Placental pericyte (primary cell): ENCODE measurements around the gene ACAT1. TPM values are rescaled to one million over a fixed set of nuclear protein-coding genes. Genes with fewer than 3 reads are reported as not detected.

Experiments
- small RNA-seq: library from RNA; depleted of rRNA; stranded (forward); fragments of <200 nt; gene quantifications from one replicate; pipeline ENCODE3, GENCODE V24; 2012; ENCODE audit warnings: low replicate concordance
- total RNA-seq: library from RNA; depleted of rRNA; stranded (reverse); fragments of >200 nt; gene quantifications from 2 replicates; pipeline ENCODE4 v1.2.3, GENCODE V29; 2012

The ACAT1 gene
- 39.2 and 44.0 TPM in 2 replicates for total RNA-seq

DNA sequence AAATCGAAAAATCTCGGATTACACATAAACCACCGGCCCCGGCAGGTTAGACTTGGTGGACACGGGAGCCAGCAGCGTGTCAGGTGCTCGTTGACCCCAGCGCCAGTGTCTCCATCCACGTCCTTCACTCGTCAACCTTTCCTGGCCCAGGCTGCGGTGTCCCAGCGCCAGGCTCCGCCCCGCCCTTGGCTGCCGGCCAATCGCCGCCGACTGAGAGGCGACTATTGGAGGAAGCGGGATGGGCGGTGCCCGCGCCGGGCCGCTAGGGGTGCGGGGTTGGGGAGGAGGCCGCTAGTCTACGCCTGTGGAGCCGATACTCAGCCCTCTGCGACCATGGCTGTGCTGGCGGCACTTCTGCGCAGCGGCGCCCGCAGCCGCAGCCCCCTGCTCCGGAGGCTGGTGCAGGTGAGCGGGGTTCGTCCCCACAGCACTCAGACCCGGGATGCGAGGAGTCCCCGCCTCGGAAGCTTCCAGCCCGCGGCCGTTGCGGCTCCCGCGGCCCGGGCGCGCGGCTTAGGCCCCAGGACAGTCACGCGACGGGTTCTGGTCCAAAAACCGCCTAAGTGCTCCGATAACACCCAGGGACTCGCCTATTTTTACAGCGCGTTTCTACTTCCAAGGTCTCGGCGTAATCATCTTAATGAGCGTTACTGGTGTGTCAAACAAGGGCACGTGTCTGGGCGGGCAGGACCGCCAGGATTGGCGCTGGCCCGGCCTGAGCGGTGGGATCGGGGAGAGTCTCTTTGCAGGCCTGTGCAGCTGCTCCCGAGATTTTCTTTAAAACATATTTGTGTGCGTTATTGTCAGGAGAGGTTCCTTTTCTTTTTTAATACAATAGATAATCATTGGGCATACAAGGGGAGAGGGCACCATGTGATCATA lies at the start of gene ACAT1:
TSS of gene ACAT1 (plus strand) at position 294 of the 882 bp plus-strand sequence. CDS start at position 334, 40 bp downstream.

Small RNA genes within 50 kb of the gene (small RNA-seq; reads per million reads assigned to genes)
- not detected for gene RF00019

Other genes starting within 250 kb of the ACAT1 start
- not detected in 2 replicates for gene RAB39A, start 193.1 kb upstream of the ACAT1 start, total RNA-seq
- 37.4 and 44.4 TPM in 2 replicates for gene CUL5, start 112.7 kb upstream of the ACAT1 start, total RNA-seq
- 9.2 and 28.1 TPM in 2 replicates for gene NPAT, start 101.1 kb downstream of the ACAT1 start, total RNA-seq
- 89.7 and 152 TPM in 2 replicates for gene ATM, start 101.5 kb downstream of the ACAT1 start, total RNA-seq